CD14-positive monocyte (primary cell): Measurements from ENCODE around the gene SLX4. TPM values are rescaled to one million over a fixed set of nuclear protein-coding genes. Genes with fewer than 3 reads are reported as not detected.

Experiments used
- DNase-seq, 3 donors: peaks; one replicate each; pipeline ENCODE4 v3.0.0-alpha.2; 2011 to 2022
- H2AFZ ChIP-seq: 2 replicates; pipeline ENCODE4 v1.6.0; 2012; ENCODE audit warnings: mild to moderate bottlenecking, low read depth, low read length, inconsistent platforms; ENCODE audit not compliant: insufficient read depth, poor library complexity, severe bottlenecking
- H3K27ac ChIP-seq, 2 donors: 1 replicate in 1 of 2; 2 replicates in 1 of 2; pipeline ENCODE4 v1.5.1; 2012 to 2013; ENCODE audit warnings: low read length in 2 of 2, control low read depth in 1 of 2, inconsistent platforms in 1 of 2, low read depth in 1 of 2, mild to moderate bottlenecking in 1 of 2
- H3K27me3 ChIP-seq, 2 donors: one replicate each; pipeline versions ENCODE4 v1.6.0 to v1.6.1; 2011 to 2013; ENCODE audit warnings: low read length in 2 of 2; ENCODE audit not compliant: control insufficient read depth in 2 of 2, insufficient read depth in 2 of 2
- H3K36me3 ChIP-seq, 2 donors: replicated peaks in 1 of 2; 1 replicate in 1 of 2; 2 replicates in 1 of 2; pipeline versions ENCODE4 v1.5.1 to v1.6.1; 2012 to 2013; ENCODE audit warnings: low read length in 2 of 2, control low read depth in 1 of 2, inconsistent platforms in 1 of 2, mild to moderate bottlenecking in 1 of 2; ENCODE audit not compliant: insufficient read depth in 2 of 2, control insufficient read depth in 1 of 2
- H3K4me1 ChIP-seq, 2 donors: 1 replicate in 1 of 2; 2 replicates in 1 of 2; pipeline versions ENCODE4 v1.5.1 to v1.6.1; 2012 to 2013; ENCODE audit warnings: low read length in 2 of 2, control low read depth in 1 of 2, inconsistent platforms in 1 of 2, mild to moderate bottlenecking in 1 of 2, moderate library complexity in 1 of 2; ENCODE audit not compliant: insufficient read depth in 2 of 2, control insufficient read depth in 1 of 2
- H3K4me2 ChIP-seq: replicated peaks from 2 replicates; pipeline ENCODE3; 2012; ENCODE audit warnings: low read length, moderate library complexity, mild to moderate bottlenecking; ENCODE audit not compliant: poor library complexity, severe bottlenecking; ENCODE audit errors: extremely low read depth
- H3K4me3 ChIP-seq, 3 experiments: fragments of 200-600 bp in 1 of 3; sonication (generic) in 1 of 3; replicated peaks in 1 of 3; 1 replicate in 2 of 3; 2 replicates in 1 of 3; pipeline ENCODE4 v1.5.1; 2011 to 2013; ENCODE audit warnings: low read length in 3 of 3, mild to moderate bottlenecking in 3 of 3, control low read depth in 2 of 3, low read depth in 2 of 3, inconsistent platforms in 1 of 3, moderate library complexity in 1 of 3
- H3K79me2 ChIP-seq: 2 replicates; pipeline ENCODE4 v1.6.0; 2012; ENCODE audit warnings: mild to moderate bottlenecking, control low read depth, inconsistent platforms, low read length, moderate library complexity; ENCODE audit not compliant: insufficient read depth
- H3K9ac ChIP-seq: 2 replicates; pipeline ENCODE4 v1.6.0; 2017; ENCODE audit warnings: low read length, mild to moderate bottlenecking; ENCODE audit not compliant: insufficient read depth, poor library complexity, severe bottlenecking
- H3K9me3 ChIP-seq, 2 donors: replicated peaks in 1 of 2; 1 replicate in 1 of 2; 2 replicates in 1 of 2; pipeline versions ENCODE4 v1.5.1 to v1.6.1; 2012 to 2013; ENCODE audit warnings: low read length in 2 of 2, control low read depth in 1 of 2; ENCODE audit not compliant: control insufficient read depth in 1 of 2, insufficient read depth in 1 of 2
- H4K20me1 ChIP-seq: 2 replicates; pipeline ENCODE4 v1.6.0; 2012; ENCODE audit warnings: mild to moderate bottlenecking, low read length, control low read depth, moderate library complexity; ENCODE audit not compliant: insufficient read depth
- H3K27ac Mint-ChIP-seq, 7 donors: one replicate each; pipeline ENCODE4 v1.8.0; 2020; ENCODE audit warnings: mild to moderate bottlenecking in 7 of 7, mixed read lengths in 7 of 7, moderate library complexity in 6 of 7, inconsistent platforms in 2 of 7
- H3K27me3 Mint-ChIP-seq, 3 donors: one replicate each; pipeline ENCODE4 v1.8.0; 2021 to 2022; ENCODE audit warnings: low read depth in 3 of 3, mild to moderate bottlenecking in 3 of 3, mixed read lengths in 3 of 3, moderate library complexity in 3 of 3, inconsistent platforms in 1 of 3
- H3K36me3 Mint-ChIP-seq, 2 donors: one replicate each; pipeline ENCODE4 v1.8.0; 2020; ENCODE audit warnings: mixed read lengths in 2 of 2, inconsistent platforms in 1 of 2, mild to moderate bottlenecking in 1 of 2
- H3K4me1 Mint-ChIP-seq: one replicate; pipeline ENCODE4 v1.8.0; 2020; ENCODE audit warnings: mild to moderate bottlenecking, mixed read lengths
- H3K4me3 Mint-ChIP-seq, 2 donors: one replicate each; pipeline ENCODE4 v1.8.0; 2020; ENCODE audit warnings: mild to moderate bottlenecking in 2 of 2, mixed read lengths in 2 of 2, moderate library complexity in 1 of 2
- H3K9me3 Mint-ChIP-seq, 7 donors: one replicate each; pipeline ENCODE4 v1.8.0; 2020 to 2022; ENCODE audit warnings: mixed read lengths in 7 of 7, mild to moderate bottlenecking in 6 of 7, moderate library complexity in 6 of 7, inconsistent platforms in 2 of 7
- CTCF ChIP-seq: fragments of 200-600 bp; IDR thresholded peaks from one replicate; pipeline ENCODE4 v1.8.0; 2022; ENCODE audit warnings: antibody characterized with exemption, mild to moderate bottlenecking
- WGBS: methylation state at CpG from one replicate; pipeline ENCODE4 v1.1.5; 2013; ENCODE audit warnings: missing lambda C conversion rate; ENCODE audit not compliant: insufficient coverage; 5-methylcytosine and 5-hydroxymethylcytosine counted together
- intact Hi-C, 2 donors: fragments of 100-400 bp; cut with micrococcal nuclease; formaldehyde crosslinking; loops; one replicate each; pipeline versions ENCODE4 v1.15.0 to v1.15.1; 2023
- polyA plus RNA-seq, 3 donors: library from polyadenylated mRNA; depleted of rRNA in 1 of 3; unstranded in 2 of 3; stranded (reverse) in 1 of 3; fragments of 300-500 nt in 2 of 3; fragments of >200 nt in 1 of 3; fragmentation: Illumina TruSeq in 2 of 3; gene quantifications; 1 replicate in 2 of 3; 2 replicates in 1 of 3; pipeline ENCODE4 v1.2.3, GENCODE V29; 2012 to 2021

SLX4 gene
- polyA plus RNA-seq, 3 donors, result 0.12 to 2.4 (median 0.71) TPM

- Histone ChIP-seq H3K27me3 (peaks cover 0 to 19% of the 10 kb centered on the region in 2 donors), H3K9me3 (no peaks in the 10 kb centered on the region), H2AFZ (no peak overlapping the region), H3K4me2 (no peak overlapping the region), H3K4me3 (no peak overlapping the region), H3K36me3 (peaks cover 15 to 49% of the 10 kb centered on the region in 2 donors), H3K9ac (no peak overlapping the region), H3K27ac (no peak overlapping the region), H3K79me2 (no peaks in the 10 kb centered on the region), H3K4me1 (peaks cover 31 to 32% of the 10 kb centered on the region in 2 donors), H4K20me1 (peaks cover 47% of the 10 kb centered on the region)
- peaks cover 17 to 47% (median 21%) of the 10 kb centered on the region in 3 donors for H3K27me3 Mint-ChIP-seq
- TF ChIP-seq CTCF, result no peak
- H3K9me3 Mint-ChIP-seq, result peaks cover 0 to 6% (median 2%) of the 10 kb centered on the region in 7 donors
- no peak overlapping the region for H3K27ac Mint-ChIP-seq
- no peak overlapping the region for H3K4me3 Mint-ChIP-seq
- 98% methylated on average over 13 of the region's 15 CpGs for WGBS
- no peak for DNase-seq
- H3K4me1 Mint-ChIP-seq, result peaks cover 35% of the 10 kb centered on the region
- peaks cover 53 to 77% of the 10 kb centered on the region in 2 donors for H3K36me3 Mint-ChIP-seq
- intact Hi-C loops, result loop anchor here in 1 of 2 donors (10.0 kb wide), 1 partner anchor 57 kb away; no protein-coding TSS in a partner anchor
Observed at GRCh38 chr16:3587547-3588110, 23.8 kb downstream of the SLX4 start.

GRCh38 chr16:3584412-3584811 is 27.0 kb downstream of the SLX4 start:
- no peak overlapping the region for H3K27ac Mint-ChIP-seq

More at GRCh38 chr16:3584412-3584811, 27.0 kb downstream of the SLX4 start:
- peaks cover 18% of the 10 kb centered on the region for H4K20me1 ChIP-seq
- H3K27me3 ChIP-seq, result peaks cover 0 to 12% of the 10 kb centered on the region in 2 donors
- TF ChIP-seq CTCF, result no peak
- H3K4me2 ChIP-seq, result no peak overlapping the region
- peaks cover 22 to 24% of the 10 kb centered on the region in 2 donors for H3K4me1 ChIP-seq
- H3K36me3 ChIP-seq, result peaks cover 17 to 49% of the 10 kb centered on the region in 2 donors
- no peaks in the 10 kb centered on the region for H3K9me3 ChIP-seq
- intact Hi-C loops, result loop anchor here in 1 of 2 donors (10.0 kb wide), 1 partner anchor 60 kb away; no protein-coding TSS in a partner anchor
- no peak overlapping the region for H3K9ac ChIP-seq
- H3K9me3 Mint-ChIP-seq, result peaks cover 0 to 6% (median 0%) of the 10 kb centered on the region in 7 donors
- H3K4me3 Mint-ChIP-seq, result no peak overlapping the region
- DNase-seq, result no peak
- no peak overlapping the region for H2AFZ ChIP-seq
- H3K79me2 ChIP-seq, result no peaks in the 10 kb centered on the region
- H3K4me3 ChIP-seq, result no peak overlapping the region
- no peak overlapping the region for H3K27ac ChIP-seq
- peaks cover 58 to 83% of the 10 kb centered on the region in 2 donors for H3K36me3 Mint-ChIP-seq
- peaks cover 31% of the 10 kb centered on the region for H3K4me1 Mint-ChIP-seq
- H3K27me3 Mint-ChIP-seq, result peaks cover 17 to 44% (median 27%) of the 10 kb centered on the region in 3 donors
- 91% methylated on average over 4 of the region's 8 CpGs for WGBS
